GM19467 (cell line): Measurements from ENCODE around the gene ANKRD33.

ENCODE experiments used
- ATAC-seq: cut with Tn5 transposase; IDR thresholded peaks from one replicate; pipeline ENCODE4 v1.9.1; 2021; ENCODE audit warnings: mild to moderate bottlenecking, moderate library complexity; ENCODE audit not compliant: unreplicated experiment

The ANKRD33 gene

GRCh38 chr12:51887476-51888315 lies at the start of gene ANKRD33:
TSS of gene ANKRD33 (plus strand) at chr12:51888103. CDS start at chr12:51888187, 84 bp downstream.
- ATAC-seq: no peak

DNA sequence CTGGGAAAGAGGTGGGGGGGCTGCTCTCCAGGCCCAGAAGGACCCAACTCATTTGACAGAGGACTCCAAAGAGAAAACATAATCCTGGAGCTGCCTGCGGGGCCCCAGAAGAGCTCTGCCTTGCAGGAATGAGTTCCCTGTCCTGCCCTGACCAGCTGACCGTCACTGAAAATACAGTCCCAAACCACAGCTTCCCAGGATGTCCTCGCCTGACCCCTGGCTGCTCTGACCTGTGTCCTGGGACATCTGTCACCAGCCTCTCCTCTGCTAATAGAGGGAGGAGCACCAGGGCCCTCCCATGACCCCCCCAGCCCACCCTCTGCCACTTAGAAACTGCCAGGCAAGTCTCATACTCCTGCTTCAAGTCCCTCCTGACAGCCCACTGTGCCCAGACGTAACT lies 49.1 kb upstream of the ANKRD33 start:
- ATAC-seq: no peak

- ATAC-seq: no peak
These were observed 48.5 kb upstream of the ANKRD33 start for GRCh38 chr12:51839310-51839947.

GRCh38 chr12:51840966-51841365 lies 46.9 kb upstream of the ANKRD33 start:
- no peak for ATAC-seq

GRCh38 chr12:51841727-51842126 lies 46.2 kb upstream of the ANKRD33 start:
- ATAC-seq: no peak

GRCh38 chr12:51844854-51845253 lies 43.0 kb upstream of the ANKRD33 start:
- ATAC-seq: no peak

DNA sequence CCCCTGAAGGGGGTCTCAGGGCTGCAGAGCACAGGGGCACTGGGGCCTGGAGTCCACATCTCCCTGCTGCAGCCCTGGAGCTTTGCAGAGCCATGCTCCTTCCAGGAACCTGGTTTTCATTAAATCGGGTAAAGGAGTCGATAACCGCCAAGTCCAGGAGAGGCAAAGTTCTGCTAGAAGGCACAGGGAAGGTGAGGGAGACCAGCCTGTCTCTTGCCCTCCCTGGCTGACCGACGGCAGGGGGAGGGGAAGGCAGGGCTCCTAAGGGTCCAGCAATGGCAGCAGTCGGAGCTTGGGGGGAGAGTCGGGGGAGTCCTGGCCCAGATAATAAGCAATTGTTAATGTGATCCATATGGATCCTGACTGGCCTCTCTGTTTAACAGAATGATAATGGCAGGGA lies 42.4 kb upstream of the ANKRD33 start:
- no peak for ATAC-seq

DNA sequence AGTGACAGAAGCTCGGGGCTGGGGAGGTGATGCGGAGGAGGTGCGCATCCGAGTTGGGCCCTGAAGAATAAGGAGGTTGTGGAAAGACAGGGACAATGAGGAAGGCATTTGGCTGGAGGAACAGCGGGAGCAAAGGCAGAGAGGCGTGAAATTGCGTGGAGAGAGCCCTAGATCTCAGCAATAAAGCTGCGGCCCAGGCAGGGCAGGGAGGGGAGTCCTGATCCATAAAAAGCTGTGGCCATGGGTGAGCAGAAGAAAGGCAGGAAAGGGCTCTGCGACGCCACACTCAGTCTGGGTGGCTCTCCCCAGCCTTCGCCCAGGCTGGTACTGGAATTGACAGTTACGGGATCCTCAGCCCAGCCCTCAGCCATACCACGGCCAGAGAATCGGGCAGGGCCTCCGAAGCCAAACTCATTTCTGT lies 41.6 kb upstream of the ANKRD33 start:
- ATAC-seq: no peak

DNA sequence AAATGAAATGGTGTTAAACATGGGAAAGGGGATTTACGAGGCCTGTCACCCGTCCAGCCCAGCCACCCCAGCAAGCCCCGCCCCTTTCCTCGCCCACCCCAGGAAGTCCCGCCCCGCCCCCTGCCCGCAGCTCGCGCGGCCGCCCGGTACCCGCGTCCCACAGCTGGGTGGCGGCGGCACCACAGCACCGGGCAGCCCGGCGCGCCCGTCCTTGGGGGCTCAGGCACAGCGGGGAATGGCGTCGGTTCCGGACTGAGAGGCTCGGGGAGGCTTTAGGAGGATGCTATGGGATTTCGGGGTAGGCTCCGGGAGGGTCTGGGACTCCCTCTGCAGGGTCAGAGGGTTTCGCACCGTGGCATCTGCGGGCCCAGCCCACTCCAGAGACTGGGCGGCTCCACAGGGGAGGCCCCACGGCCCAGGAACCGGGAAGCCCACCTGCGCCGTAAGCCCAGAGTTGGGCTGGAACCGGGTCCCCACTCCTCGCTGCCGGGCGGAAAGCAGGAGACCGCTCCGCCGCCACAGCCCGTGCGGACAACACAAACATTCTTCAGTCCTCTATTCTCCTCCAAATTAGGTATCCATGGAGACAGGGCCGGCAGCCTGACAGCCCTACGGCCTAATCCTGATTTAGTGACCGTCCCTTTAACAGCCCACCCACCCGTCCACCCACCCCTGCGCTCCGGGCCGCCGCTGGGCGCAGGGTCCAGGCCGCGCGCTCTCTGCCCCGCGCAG lies 40.8 kb upstream of the ANKRD33 start:
- no peak for ATAC-seq

GRCh38 chr12:51847643-51848325 lies 40.1 kb upstream of the ANKRD33 start:
- ATAC-seq: no peak

DNA sequence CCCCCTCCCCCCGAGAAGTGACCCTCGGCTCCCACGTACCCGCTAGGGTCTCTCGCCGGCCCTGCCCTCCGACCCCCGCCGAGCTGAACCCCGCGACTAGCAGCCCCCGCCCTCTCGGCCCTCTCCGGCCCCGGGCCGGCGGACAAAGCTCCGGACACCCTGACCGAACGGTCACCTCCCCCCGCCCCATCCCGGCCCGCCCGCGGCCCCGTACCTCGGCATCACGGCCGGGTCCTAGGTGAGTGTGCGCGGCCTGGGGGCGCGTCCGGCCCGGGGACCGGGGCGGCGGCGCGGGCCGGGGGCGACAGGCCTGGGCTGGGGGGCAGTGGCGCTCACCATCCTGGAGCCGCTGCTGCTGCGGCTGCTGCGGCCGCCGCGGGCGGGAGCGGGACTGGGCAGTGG lies 39.6 kb upstream of the ANKRD33 start, which contains the start of gene FIGNL2:
FIGNL2 (minus strand) TSS at position 393 of the 402 bp plus-strand sequence. CDS start 26,305 bp downstream, outside the sequence.
- ATAC-seq: no peak

GRCh38 chr12:51848841-51849735 lies 38.8 kb upstream of the ANKRD33 start:
- no peak for ATAC-seq

- no peak for ATAC-seq
These were observed 37.6 kb upstream of the ANKRD33 start for GRCh38 chr12:51850081-51850964.

- ATAC-seq: no peak
These were observed 37.0 kb upstream of the ANKRD33 start for GRCh38 chr12:51850965-51851299.

- no peak for ATAC-seq
These were observed 36.3 kb upstream of the ANKRD33 start for GRCh38 chr12:51851413-51852124.

GRCh38 chr12:51852404-51853137 lies 35.3 kb upstream of the ANKRD33 start:
- ATAC-seq: no peak

DNA sequence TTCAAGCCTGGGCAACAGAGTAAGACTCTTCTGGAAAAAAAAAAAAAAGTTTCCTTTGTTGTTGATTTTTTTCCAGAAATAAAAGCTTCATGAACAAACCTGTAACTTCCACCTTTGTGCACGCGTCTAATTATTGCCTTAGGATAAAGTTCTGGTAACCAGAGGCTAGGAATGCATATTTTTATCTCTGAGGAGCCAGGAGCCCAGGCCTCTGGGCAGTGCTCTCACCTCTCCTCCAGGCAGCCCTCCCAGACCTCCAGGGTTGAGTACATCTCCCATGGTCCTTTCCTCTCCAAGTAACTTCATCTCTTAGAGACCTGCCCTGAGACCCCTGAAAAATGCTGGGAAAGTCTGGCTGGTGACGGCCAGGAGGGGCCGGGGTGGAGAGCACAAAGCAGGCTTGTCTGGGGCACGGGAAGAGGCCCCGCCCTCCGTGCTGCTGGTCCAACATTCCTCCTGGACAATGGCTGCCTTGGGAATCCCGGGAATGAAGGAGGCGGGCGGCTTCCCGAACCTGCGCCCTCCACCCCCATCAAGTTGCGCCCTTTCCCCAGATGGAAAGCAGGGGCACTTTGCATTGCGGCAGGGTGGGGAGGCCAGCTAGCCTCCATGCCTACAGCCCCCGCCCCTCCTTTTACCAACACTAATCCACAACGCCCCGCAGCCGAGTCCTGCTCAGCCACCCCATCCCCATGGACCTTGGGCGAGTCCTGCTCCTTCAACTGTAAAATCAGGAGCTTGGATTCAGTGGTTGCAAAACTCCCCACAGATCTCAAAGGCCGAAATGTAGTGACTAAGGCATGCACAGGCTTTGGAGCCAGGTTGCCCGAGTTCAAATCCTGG lies 32.1 kb upstream of the ANKRD33 start:
- no peak for ATAC-seq
